HL-60/S4 treated with phorbol 12-myristate 13-acetate at 8.2 ng/mL for 4 days and 3 days (cell line): Measurements from ENCODE around the gene AUNIP.

ENCODE experiments used
- in situ Hi-C: fragments of 300-500 bp; cut with MboI; formaldehyde crosslinking; loops from 2 replicates; pipeline ENCODE4 v1.15.0; 2022; ENCODE audit warnings: low sequenced_read_pairs

Gene AUNIP

GRCh38 chr1:25889470-25889869 lies 30.2 kb upstream of the AUNIP start:
- in situ Hi-C loops, result no loop called here

- in situ Hi-C loops, result no loop called here
Measured at GRCh38 chr1:25888426-25888987, 29.2 kb upstream of the AUNIP start.

GRCh38 chr1:25885602-25886001 lies 26.3 kb upstream of the AUNIP start:
- in situ Hi-C loops, result no loop called here

GRCh38 chr1:25881266-25881665 lies 22.0 kb upstream of the AUNIP start:
- in situ Hi-C loops, result no loop called here

GRCh38 chr1:25880518-25880917 lies 21.3 kb upstream of the AUNIP start:
- in situ Hi-C loops, result no loop called here

GRCh38 chr1:25879675-25880074 lies 20.4 kb upstream of the AUNIP start:
- in situ Hi-C loops, result no loop called here

- in situ Hi-C loops, result no loop called here
Measured at GRCh38 chr1:25878690-25879089, 19.4 kb upstream of the AUNIP start.

- in situ Hi-C loops, result no loop called here
Measured at GRCh38 chr1:25877155-25877554, 17.9 kb upstream of the AUNIP start.

- in situ Hi-C loops, result no loop called here
Measured at GRCh38 chr1:25876693-25877077, 17.4 kb upstream of the AUNIP start.

GRCh38 chr1:25875856-25876692 lies 16.8 kb upstream of the AUNIP start:
- in situ Hi-C loops, result no loop called here

GRCh38 chr1:25875154-25875855 lies 16.0 kb upstream of the AUNIP start, which contains the start of gene PAQR7:
Gene PAQR7 (minus strand): TSS chr1:25875708. CDS start chr1:25863839, 11,869 bp downstream.
- in situ Hi-C loops, result no loop called here

- in situ Hi-C loops, result no loop called here
Measured at GRCh38 chr1:25874635-25875153, 15.4 kb upstream of the AUNIP start.

- in situ Hi-C loops, result no loop called here
Measured at GRCh38 chr1:25874209-25874608, 15.0 kb upstream of the AUNIP start.

- in situ Hi-C loops, result no loop called here
Measured at GRCh38 chr1:25873120-25873519, 13.9 kb upstream of the AUNIP start.

- in situ Hi-C loops, result no loop called here
Measured at GRCh38 chr1:25872713-25873112, 13.5 kb upstream of the AUNIP start.

GRCh38 chr1:25871704-25872494 lies 12.6 kb upstream of the AUNIP start:
- in situ Hi-C loops, result no loop called here

- in situ Hi-C loops, result no loop called here
Measured at GRCh38 chr1:25871086-25871703, 11.9 kb upstream of the AUNIP start.

- in situ Hi-C loops, result no loop called here
Measured at GRCh38 chr1:25870614-25871013, 11.4 kb upstream of the AUNIP start.

GRCh38 chr1:25869909-25870606 lies 10.8 kb upstream of the AUNIP start:
- in situ Hi-C loops, result no loop called here
